GM23338 (cell line): ENCODE results near the gene ATP5PD. TPM values are rescaled to one million over a fixed set of nuclear protein-coding genes. Genes with fewer than 3 reads are reported as not detected.

Experiments
- ATAC-seq: fragments of 200-7000 bp; cut with Tn5 transposase; 3 replicates; pipeline ENCODE4 v1.9.1; 2020
- DNase-seq: peaks from one replicate; pipeline ENCODE4 v3.0.0-alpha.2; 2015; ENCODE audit warnings: low spot score
- H2AFZ ChIP-seq: fragments of 200-600 bp; sonication (generic); 2 replicates; pipeline ENCODE4 v1.8.0; 2016; ENCODE audit warnings: antibody characterized with exemption, mild to moderate bottlenecking, moderate library complexity
- H3F3A ChIP-seq: fragments of 200-600 bp; sonication (generic); replicated peaks from 2 replicates; pipeline ENCODE4 v1.8.0; 2017; ENCODE audit warnings: antibody characterized with exemption, mixed run types, low read depth
- H3K27ac ChIP-seq: fragments of 200-600 bp; sonication (generic); 2 replicates; pipeline ENCODE4 v1.6.1; 2016; ENCODE audit warnings: low read depth
- H3K27me3 ChIP-seq: fragments of 200-600 bp; sonication (generic); 2 replicates; pipeline ENCODE4 v1.8.0; 2016; ENCODE audit warnings: mild to moderate bottlenecking, mixed run types, moderate library complexity; ENCODE audit not compliant: insufficient read depth
- H3K36me3 ChIP-seq: fragments of 200-600 bp; sonication (generic); 2 replicates; pipeline ENCODE4 v1.8.0; 2016; ENCODE audit warnings: mild to moderate bottlenecking; ENCODE audit not compliant: insufficient read depth
- H3K4me1 ChIP-seq: fragments of 200-600 bp; sonication (generic); 2 replicates; pipeline ENCODE4 v1.8.0; 2016; ENCODE audit warnings: mild to moderate bottlenecking, moderate library complexity; ENCODE audit not compliant: insufficient read depth
- H3K4me2 ChIP-seq: fragments of 200-600 bp; sonication (generic); 2 replicates; pipeline ENCODE4 v1.7.1; 2017; ENCODE audit warnings: mixed run types
- H3K4me3 ChIP-seq: fragments of 200-600 bp; sonication (generic); 2 replicates; pipeline ENCODE4 v1.6.1; 2016; ENCODE audit warnings: mixed run types
- H3K79me2 ChIP-seq: fragments of 200-600 bp; sonication (generic); replicated peaks from 2 replicates; pipeline ENCODE4 v1.8.0; 2017; ENCODE audit warnings: mild to moderate bottlenecking; ENCODE audit not compliant: insufficient read depth
- H3K9me2 ChIP-seq: fragments of 200-600 bp; sonication (generic); 2 replicates; pipeline ENCODE4 v1.8.0; 2017; ENCODE audit not compliant: insufficient read depth
- H4K20me1 ChIP-seq: fragments of 200-600 bp; sonication (generic); replicated peaks from 2 replicates; pipeline ENCODE4 v1.8.0; 2017; ENCODE audit warnings: mild to moderate bottlenecking; ENCODE audit not compliant: insufficient read depth
- H3K27ac Mint-ChIP-seq: 2 replicates; pipeline ENCODE4 v1.8.0; 2020; ENCODE audit warnings: inconsistent platforms, mild to moderate bottlenecking, moderate library complexity, mixed read lengths
- H3K27me3 Mint-ChIP-seq: 3 replicates; pipeline ENCODE4 v1.8.0; 2022; ENCODE audit warnings: low read depth, mild to moderate bottlenecking, moderate library complexity, mixed read lengths, inconsistent platforms; ENCODE audit not compliant: insufficient read depth, poor library complexity
- H3K36me3 Mint-ChIP-seq: 3 replicates; pipeline ENCODE4 v1.8.0; 2021; ENCODE audit warnings: low read depth, mild to moderate bottlenecking, inconsistent platforms, moderate library complexity, mixed read lengths
- H3K4me1 Mint-ChIP-seq: 3 replicates; pipeline ENCODE4 v1.8.0; 2020; ENCODE audit warnings: mild to moderate bottlenecking, inconsistent platforms, mixed read lengths
- H3K4me3 Mint-ChIP-seq: 3 replicates; pipeline ENCODE4 v1.8.0; 2021; ENCODE audit warnings: moderate library complexity, mild to moderate bottlenecking, inconsistent platforms, mixed read lengths
- H3K9me3 Mint-ChIP-seq: 3 replicates; pipeline ENCODE4 v1.8.0; 2020; ENCODE audit warnings: moderate library complexity, mild to moderate bottlenecking, inconsistent platforms, mixed read lengths
- CREB1 ChIP-seq: fragments of 250-450 bp; sonication (Bioruptor Pico); IDR thresholded peaks from 2 replicates; pipeline ENCODE4 v1.5.0; 2020; ENCODE audit warnings: low read depth, mild to moderate bottlenecking, moderate library complexity
- CTCF ChIP-seq, 2 experiments: fragments of 200-600 bp in 1 of 2; sonication (generic) in 1 of 2; conservative IDR thresholded peaks; 2 replicates each; pipeline versions ENCODE4 v1.5.1 to v1.6.1; 2016 to 2017; ENCODE audit warnings: antibody characterized with exemption in 2 of 2, low read depth in 2 of 2, mild to moderate bottlenecking in 2 of 2, moderate library complexity in 1 of 2
- NANOG ChIP-seq: IDR thresholded peaks from 2 replicates; pipeline ENCODE4 v1.6.1; 2016; ENCODE audit warnings: antibody characterized with exemption, borderline replicate concordance
- polyA plus RNA-seq: library from polyadenylated mRNA; unstranded; fragments of >200 nt; fragmentation: Nextera tagmentation; extraction: Ambion mirVana; gene quantifications from 2 replicates; pipeline ENCODE4 v1.2.1, GENCODE V29; 2016
- total RNA-seq: library from RNA; depleted of rRNA; stranded (reverse); fragments of >200 nt; shearing (Covaris generic); gene quantifications from 2 replicates; pipeline ENCODE4 v1.2.3, GENCODE V29; 2014
- TF ChIP-seq, protein P1 (sequence below): IDR thresholded peaks from 2 replicates; pipeline ENCODE4 v1.6.1; 2016; ENCODE audit warnings: antibody characterized with exemption

Gene ATP5PD
- total and polyA plus RNA-seq, 2 experiments from 2014 or later: 244 to 1,144 TPM

DNA sequence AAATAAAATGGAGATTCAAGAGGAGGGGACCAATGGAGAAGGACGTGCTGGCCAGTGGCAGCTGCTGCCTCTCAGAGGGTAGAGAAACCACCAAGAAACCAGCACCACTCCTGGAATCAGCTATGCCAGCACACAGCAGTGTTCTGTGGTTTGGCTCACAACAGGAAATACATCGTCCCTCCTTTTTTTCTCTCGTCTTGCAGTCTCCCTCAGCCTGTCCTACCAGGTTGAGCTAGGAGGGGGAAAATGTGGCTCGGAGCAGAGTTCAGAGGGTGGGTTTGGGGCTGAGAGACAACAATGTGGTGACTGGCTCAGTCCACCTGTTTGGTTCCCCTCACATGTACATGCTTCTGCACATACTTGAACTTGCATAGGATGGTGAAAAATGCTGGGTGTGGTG is 21.1 kb upstream of the ATP5PD start (continued):
- TF ChIP-seq CTCF (conservative IDR thresholded peaks at IDR 0.05; ENCODE audit: low read depth in 2 of 2): no peak
- TF ChIP-seq, protein P1, sequence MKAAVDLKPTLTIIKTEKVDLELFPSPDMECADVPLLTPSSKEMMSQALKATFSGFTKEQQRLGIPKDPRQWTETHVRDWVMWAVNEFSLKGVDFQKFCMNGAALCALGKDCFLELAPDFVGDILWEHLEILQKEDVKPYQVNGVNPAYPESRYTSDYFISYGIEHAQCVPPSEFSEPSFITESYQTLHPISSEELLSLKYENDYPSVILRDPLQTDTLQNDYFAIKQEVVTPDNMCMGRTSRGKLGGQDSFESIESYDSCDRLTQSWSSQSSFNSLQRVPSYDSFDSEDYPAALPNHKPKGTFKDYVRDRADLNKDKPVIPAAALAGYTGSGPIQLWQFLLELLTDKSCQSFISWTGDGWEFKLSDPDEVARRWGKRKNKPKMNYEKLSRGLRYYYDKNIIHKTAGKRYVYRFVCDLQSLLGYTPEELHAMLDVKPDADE: no peak

DNA sequence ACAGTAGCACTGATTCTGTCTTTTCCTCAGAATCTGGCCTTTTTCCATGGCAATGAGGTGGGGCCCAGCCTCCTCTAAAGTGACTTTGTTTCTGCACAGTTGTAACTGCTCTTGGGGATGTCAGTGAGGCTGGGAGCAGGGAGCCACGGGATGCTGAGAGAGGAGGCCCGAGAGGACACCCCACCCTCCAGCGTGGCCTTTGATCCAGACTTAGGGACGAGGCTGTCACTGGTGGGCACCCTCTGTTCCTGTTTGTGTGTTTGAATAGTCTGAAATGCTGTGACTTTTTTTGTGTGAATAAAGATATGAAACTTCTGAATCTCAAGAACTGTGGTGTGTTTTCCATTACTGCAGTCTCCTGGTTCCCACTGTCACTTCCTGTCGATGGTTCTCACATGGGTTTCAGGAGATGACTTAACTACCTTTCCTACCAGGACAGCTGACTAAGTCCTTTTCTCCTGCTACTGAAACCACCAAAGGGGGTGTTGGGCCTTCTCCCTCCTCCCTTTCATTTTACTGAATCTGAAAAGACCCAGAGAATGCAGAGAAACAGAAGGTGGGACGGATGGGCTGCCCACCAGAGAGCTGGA is 18.9 kb upstream of the ATP5PD start:
- Histone ChIP-seq H3K79me2 (no peaks in the 10 kb centered on the region), H3K4me3 (no peak overlapping the region), H3K27me3 (no peaks in the 10 kb centered on the region), H3F3A (0 out of 2 replicates have a peak, but pooled peaks cover 3% of the 10 kb centered on the region), H3K4me2 (no peak overlapping the region), H3K36me3 (peaks cover 32% of the 10 kb centered on the region), H3K9me2 (no peaks in the 10 kb centered on the region), H3K27ac (0 out of 2 replicates have a peak overlapping the region, but pooled peaks have one; percentile 72), H3K4me1 (no peaks in the 10 kb centered on the region), H2AFZ (no peak overlapping the region), H4K20me1 (peaks cover 10% of the 10 kb centered on the region; the same call in 1 of the 2 replicates)
- TF ChIP-seq CREB1 (CRISPR knock-in tag): no peak
- Mint-ChIP-seq H3K9me3 (no peaks in the 10 kb centered on the region), H3K36me3 (peaks cover 45% of the 10 kb centered on the region), H3K27ac (peak overlapping the region; percentile 67; the same call in 1 of the 2 replicates), H3K27me3 (peaks cover 10% of the 10 kb centered on the region), H3K4me3 (no peak overlapping the region), H3K4me1 (no peaks in the 10 kb centered on the region)
- ATAC-seq: no peak
- no peak for DNase-seq

- H3K4me3 Mint-ChIP-seq: no peak overlapping the region
- peaks cover 10% of the 10 kb centered on the region; the same call in 1 of the 2 replicates for H4K20me1 ChIP-seq
- H3K27me3 Mint-ChIP-seq: peaks cover 10% of the 10 kb centered on the region
Observed at GRCh38 chr17:75064867-75065561, 18.2 kb upstream of the ATP5PD start.

More at GRCh38 chr17:75064867-75065561, 18.2 kb upstream of the ATP5PD start:
- Histone ChIP-seq H3K27me3 (no peaks in the 10 kb centered on the region), H3K4me1 (no peaks in the 10 kb centered on the region), H3K27ac (no peak overlapping the region), H3K36me3 (peaks cover 32% of the 10 kb centered on the region), H3K9me2 (no peaks in the 10 kb centered on the region), H3K4me2 (no peak overlapping the region), H3K4me3 (no peak overlapping the region), H3F3A (0 out of 2 replicates have a peak, but pooled peaks cover 3% of the 10 kb centered on the region), H2AFZ (no peak overlapping the region), H3K79me2 (no peaks in the 10 kb centered on the region)
- no peaks in the 10 kb centered on the region for H3K4me1 Mint-ChIP-seq
- peak; percentile 71 for ATAC-seq
- DNase-seq: peak; percentile 73
- H3K36me3 Mint-ChIP-seq: peaks cover 49% of the 10 kb centered on the region
- H3K9me3 Mint-ChIP-seq: no peaks in the 10 kb centered on the region
- TF ChIP-seq CTCF (conservative IDR thresholded peaks at IDR 0.05; ENCODE audit: low read depth in 2 of 2): peak; percentile 28 to 61; a peak in 3 of 4 replicates
- TF ChIP-seq NANOG: no peak
- H3K27ac Mint-ChIP-seq: no peak overlapping the region
